NCI-H2196 treated with DMSO at 0.1 percent for 48 hours (cell line): ENCODE data around the gene ING1.
"Not testable (repeated sequence)": the region's sequence is repeated elsewhere in the genome, so short reads cannot be mapped to it uniquely, and the experiment has no call there.

Source experiments
- DNase-seq: peaks from one replicate; lab custom pipeline; 2025; ENCODE audit not compliant: unreplicated experiment; lab: John Stamatoyannopoulos, UW

Gene ING1

DNA sequence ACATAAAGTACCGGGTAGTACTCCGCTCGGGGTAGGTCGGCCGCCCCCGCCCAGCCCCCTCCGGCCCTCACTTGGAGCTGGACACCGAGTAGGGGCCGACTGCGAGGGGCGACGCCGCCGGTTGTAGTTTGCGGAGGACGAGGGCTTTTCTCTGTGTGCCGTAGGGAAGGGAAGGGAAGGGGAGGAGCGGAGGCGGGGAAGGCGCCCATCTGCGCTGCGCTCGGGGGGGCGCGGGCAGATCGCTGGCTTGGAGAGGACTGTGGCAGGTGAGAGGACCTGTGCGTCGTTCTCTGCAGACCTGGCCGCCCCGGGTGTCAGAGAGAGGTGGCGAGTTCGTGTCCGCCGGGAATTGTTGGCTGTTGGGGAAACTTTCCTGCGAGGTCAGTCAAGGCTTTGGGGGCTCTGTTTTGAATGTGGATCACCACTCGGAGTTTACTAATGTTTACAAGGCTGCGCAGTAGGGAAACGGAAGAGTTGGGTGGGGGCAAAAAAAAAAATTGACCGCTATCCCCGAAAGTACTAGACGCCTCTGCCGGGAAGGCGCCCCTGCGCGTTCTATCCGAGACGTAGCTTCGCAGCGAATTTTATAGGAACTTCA is 1.4 kb downstream of the ING1 start:
- DNase-seq = peak; percentile 31

DNA sequence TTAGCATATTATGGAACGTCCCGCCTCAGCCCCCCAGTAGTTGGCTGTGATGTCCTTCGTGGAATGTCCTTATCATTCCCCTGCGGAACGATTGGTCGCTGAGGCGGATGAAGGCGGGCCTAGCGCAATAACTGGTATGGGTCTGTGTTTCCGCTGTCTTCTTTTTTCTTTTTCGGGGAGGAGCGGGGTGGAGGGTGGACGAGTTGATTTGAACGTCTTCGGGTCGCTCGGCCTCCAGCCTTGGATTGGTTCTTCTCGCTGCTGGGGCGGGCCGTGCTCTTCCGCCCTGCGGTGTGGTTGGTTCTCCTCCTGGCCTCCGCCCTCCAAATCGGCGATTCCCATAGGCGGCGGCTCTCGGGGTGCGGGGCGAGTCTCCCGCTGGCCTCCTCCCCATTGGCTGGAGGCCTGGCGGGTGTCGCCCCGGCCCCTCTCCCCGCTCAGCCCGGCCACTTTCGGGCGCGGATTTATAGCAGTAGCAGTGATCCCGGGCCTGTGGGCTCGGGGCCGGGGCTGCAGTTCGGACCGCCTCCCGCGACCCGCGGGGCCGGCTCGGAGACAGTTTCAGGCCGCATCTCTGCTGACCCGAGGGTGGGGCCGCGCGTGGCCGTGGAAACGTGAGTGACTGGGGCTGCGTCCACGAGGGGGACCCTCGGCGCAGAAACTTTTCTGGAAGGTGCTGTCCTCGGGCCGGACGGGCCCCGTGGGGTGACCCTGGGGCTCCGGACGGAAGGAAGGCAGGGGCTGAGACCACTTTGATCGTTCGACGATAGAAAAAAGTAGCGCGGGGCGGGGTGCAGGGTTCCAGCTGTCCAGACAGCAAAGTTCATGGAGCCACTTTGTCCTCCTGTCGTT is 2.1 kb downstream of the ING1 start:
- DNase-seq = peak; percentile 89

DNA sequence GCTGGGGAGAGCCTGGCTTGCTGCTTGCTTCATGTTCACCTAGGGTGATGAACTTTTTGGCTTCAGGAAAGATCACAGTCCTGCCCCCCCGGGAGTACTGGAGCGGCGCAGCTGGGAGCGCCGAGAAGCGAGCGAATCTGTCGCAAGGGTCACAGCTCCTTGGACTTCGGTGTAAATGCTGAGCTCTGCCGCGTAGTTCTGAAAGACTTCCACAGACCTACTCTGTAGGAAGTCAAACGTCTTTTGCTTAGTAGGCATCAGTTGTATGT is 2.7 kb downstream of the ING1 start:
- DNase-seq = no peak

DNA sequence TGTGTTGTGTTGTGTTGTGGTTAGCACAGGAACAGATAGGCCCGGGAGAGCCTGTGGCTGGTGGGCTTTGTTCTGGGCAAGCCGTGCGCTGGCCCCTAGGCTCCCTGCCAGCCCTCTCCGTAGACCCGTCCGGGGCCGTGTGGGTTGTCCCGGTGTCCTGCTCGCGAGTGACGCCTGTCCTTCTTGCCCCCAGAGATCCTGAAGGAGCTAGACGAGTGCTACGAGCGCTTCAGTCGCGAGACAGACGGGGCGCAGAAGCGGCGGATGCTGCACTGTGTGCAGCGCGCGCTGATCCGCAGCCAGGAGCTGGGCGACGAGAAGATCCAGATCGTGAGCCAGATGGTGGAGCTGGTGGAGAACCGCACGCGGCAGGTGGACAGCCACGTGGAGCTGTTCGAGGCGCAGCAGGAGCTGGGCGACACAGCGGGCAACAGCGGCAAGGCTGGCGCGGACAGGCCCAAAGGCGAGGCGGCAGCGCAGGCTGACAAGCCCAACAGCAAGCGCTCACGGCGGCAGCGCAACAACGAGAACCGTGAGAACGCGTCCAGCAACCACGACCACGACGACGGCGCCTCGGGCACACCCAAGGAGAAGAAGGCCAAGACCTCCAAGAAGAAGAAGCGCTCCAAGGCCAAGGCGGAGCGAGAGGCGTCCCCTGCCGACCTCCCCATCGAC is 5.7 kb downstream of the ING1 start:
- DNase-seq = no peak

DNA sequence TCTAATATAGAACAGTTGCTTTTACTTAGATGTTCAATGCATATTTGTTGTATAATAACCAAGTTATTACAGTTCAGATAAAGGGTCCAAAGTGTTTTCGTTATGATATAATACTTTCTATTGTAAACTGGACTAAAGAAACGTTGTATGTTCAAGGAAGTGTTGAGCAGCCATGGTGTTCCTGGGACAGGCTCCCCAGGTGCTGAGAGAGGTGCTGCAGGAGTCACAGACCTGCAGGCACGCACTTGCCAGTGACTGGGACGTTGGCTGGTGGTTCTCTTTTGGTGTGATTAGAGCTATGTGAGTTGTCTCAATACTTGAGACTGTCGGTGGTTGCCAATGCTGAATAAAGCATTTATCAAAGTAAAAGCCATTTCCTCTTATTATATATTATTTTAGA is 9.5 kb downstream of the ING1 start:
- no peak for DNase-seq

DNA sequence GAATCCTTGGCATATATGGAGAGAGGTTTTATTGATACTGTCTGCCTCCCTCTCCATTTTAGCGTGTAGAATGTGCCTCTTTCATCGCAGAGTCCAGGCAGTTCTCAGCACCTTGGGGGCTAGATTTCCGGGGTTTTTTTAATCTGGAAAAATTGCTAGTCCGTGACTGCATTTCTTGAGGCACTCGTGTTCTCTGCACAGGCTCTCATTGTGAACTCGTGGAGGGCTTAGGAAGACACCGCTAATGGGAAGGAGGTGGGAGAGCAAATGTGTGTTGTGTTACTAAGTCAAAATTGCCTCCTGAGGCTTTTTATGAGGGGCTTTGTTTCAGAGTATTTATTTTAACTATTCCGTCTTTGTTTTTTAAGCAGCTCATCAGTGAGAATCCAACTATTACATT is 10.1 kb downstream of the ING1 start:
- no peak for DNase-seq

DNA sequence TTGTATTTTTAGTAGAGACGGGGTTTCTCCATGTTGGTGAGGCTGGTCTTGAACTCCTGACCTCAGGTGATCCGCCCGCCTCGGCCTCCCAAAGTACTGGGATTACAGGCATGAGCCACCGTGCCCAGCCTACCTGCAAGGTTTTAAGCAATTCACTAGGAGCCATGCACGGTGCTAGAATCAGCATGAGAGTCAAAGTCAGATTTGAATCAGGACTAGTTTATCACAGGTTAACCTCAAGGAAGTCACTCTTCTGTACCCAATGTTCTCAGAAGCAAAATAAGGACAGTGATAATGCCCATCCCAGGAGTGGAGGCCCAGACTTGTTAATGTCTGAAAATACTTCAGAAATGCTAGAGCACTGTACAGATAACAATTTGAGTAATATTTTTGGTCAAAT is 12.7 kb downstream of the ING1 start:
- DNase-seq = not testable (repeated sequence)

DNA sequence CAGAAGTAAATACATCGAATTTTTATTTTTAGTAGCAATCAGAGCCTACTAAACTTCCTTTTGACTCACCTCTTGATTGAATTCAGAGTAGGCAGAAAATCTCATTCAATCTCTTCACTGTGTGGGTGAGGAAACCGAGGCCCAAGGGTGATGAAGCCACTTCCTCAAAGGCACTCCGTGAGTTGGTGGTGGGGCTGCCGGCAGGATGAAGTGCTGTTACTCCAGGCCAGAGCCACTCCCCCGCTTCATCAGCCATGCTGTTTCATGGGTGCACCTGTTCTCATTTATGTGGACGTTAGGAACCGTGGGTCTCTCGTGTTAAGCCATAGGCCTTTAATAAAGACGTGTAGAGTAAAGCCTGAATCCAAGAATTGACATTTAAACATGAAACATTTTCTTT is 13.2 kb downstream of the ING1 start:
- DNase-seq = no peak

DNA sequence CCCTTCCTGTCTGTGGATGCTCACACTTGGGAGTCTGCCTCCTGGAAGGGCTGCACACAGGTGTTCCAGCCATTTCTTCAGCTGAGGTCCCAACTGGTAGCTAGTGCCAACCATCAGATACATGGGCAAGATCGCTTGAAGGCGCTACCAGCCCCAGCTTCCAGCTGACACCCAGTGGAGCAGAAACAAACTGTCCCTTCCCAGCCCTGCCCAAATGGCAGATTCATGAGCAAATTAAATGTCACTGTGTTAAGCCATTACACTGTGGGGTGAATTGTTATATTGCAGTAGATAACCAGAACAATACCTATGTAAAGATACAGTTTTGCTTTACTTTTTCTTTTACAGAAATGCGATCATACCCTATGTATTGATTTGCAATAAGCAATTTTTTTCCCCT is 17.6 kb downstream of the ING1 start:
- no peak for DNase-seq

DNA sequence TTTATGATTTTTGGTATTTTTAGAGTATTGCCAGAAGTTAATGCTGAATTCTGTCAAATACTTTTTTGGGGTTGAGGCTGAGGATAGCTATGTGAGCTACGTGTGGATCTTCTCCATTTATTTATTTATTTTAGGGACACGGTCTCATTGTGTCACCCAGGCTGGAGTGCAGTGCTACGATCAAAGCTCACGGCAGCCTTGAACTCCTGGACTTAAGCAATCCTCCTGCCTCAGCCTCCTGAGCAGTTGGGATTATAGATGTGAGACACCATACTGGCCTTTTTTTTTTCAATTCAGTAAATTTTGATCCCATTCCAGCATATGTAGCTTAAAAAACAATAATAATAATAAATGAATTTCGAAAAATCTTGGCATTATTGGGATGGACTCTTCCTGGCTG is 21.1 kb downstream of the ING1 start:
- no peak for DNase-seq

DNA sequence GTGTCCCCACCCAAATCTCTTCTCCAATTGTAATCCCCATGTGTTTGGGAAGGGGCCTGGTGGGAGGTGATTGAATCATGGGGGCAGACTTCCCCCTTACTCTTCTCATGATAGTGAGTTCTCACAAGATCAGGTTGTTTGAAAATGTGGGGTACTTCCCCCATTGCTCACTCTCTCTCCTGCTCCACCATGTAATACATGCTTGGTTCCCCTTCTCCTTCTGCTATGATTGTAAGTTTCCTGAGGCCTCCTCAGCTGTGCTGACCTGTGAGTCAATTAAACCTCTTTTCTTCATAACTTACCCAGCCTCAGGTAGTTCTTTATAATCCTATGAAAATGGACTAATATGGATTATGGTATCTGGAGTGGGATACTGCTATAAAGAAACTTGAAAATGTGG is 24.1 kb downstream of the ING1 start:
- DNase-seq = no peak

DNA sequence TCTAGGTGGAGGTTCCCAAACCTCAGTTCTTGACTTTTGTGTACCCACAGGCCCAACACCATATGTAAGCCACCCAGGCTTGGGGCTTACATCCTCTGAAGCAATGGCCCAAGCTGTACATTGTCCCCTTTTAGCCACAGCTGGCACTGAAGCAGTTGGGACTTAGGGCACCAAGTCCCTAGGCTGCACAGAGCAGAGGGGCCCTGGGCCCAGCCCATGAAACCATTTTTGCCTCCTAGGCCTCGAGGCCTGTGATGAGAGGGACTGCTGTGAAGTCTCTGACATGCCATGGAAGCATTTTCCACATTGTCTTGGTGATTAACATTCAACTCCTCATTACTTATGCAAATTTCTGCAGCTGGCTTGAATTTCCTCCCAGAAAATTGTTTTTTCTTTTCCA is 30.2 kb downstream of the ING1 start:
- DNase-seq = no peak

DNA sequence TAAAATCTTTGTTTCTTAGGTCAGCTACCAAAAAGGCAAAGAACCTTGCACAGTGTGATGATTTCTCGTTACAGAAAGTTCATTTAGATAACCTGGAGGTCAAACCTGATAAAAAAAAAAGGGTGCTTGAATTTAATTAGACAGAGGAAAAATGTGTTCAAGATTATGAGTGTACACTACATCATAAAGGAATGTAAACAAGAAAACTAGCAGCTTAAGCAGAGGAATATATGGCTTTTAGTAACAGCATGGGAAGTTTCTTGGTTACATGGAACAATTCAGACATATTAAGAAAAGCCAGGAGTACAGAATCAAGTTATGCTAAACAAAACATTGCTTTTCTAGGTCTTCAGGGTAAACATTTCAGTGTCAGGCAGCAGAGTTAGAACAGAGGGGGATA is 32.9 kb downstream of the ING1 start:
- DNase-seq = no peak

DNA sequence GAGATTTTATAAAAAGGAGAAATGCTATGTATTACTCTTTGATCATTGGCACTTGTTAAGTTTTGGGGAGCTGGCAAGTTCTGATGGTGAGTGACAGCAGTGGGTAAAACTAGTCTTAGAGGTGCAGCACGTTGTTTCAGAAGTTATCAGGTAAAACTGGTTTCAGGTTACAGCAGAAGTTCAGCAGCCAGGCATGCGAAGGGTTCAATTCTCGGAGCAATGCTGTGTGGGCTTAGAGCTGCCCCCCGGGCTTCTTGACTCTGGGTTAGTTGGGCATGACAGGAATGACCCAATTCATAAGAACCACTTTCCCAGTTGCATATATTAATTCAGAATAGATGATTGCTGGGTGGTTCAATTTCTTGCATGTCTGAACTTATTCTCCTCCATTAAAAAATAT is 34.8 kb downstream of the ING1 start:
- no peak for DNase-seq

DNA sequence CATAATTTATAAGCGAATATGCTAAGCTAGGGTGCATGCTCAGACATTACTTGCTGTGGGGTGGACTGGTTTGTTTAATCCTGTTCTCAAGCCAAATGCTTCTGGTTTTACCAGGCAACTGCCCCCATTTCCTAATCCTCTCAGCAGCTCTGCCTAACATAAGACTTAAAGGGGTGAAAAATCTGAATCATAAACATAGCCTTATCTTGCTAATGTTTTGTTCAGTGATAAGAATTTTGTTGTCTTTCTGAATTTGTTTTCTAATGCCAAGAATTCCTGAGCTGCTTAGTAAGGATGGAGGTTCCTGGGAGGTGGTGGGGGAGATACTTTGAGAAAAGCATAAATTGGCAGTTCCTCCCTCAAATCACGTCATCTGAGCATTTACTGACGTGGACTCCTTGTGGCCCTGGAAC is 42.7 kb downstream of the ING1 start:
- DNase-seq = no peak

DNA sequence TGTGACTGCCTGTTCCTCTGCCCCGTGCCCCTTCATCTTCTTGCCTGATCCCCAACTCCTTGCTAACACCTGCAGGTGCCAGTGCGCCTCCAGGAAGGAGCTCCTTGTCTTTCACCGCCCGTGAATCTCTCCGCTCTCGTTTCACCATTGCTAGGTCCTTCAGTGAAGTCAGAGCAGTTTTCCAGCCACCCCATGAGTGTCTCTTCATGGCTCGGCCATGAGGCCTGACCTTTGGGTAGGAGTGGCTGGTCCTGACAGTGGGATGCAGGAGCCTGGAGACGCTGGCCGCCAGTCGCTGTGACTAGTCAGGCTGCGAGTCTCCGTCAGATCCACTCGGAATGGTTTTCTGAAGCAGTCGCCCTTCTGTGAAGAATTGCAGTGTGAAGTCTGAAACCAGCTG is 43.8 kb downstream of the ING1 start:
- no peak for DNase-seq

DNA sequence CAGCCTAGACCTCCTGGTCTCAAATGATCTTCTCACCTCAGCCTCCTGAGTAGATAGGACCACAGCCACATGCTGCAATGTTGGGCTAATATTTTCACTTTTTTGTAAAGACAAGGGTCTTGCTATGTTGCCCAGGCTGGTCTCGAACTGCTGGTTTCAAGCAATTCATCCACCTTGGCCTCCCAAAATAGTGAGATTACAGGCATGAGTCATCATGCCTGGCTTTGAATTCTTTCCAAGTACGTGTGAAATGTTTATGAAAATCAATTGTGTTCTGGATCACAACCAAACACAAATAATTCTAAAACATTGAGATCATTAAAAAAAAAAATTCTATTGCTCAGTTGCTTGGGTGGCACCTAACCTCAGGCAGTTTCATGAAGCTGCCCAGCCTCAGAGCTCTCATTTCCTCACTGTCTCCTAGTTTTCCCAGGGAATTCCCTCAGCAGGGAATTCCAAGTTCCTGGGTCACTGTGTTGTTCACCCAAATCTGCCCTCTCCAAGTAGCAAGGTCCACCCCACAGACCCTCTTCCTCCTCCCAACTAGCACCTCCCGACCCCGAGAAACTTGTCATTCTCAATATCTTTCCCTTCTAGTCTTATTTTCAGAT is 44.8 kb downstream of the ING1 start:
- DNase-seq = no peak

DNA sequence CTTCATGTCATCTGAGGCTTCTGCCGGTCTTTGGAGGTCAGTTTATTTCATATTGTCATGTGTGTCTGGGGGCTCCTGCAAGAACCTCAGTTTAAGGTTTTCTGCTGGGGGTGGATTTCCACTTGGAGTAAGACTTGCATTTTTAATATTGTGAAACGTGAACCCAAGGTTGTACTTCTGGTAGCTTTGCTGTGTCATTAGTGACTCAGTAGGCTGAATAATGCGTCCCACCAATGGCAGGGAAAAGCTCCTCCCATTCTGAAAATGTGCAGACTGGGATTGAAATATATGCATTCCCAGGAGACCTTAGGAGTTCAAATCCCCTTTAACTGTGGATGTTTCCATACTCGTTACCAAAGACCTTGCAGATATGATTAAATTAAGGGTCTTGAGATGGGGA is 46.2 kb downstream of the ING1 start:
- no peak for DNase-seq

DNA sequence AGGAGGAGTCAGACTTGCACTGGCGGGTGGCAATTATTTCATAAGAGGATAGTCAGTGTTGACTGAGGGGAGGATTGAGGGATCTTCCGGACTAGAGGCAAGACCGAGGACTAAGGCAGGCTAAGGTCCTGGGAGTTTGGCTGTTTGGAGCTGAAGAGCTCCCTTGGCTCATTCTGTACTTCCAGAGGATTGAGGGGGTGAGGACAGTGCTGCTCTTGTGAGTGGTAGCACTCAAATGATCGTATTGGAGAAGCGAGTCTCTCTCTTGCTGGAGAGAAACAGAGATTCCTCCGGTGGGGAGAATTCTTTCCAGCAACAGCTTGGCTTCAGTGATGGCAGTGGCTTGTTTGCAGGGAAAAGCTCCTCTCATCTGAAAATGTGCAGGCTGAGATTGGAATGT is 47.1 kb downstream of the ING1 start:
- DNase-seq = no peak

DNA sequence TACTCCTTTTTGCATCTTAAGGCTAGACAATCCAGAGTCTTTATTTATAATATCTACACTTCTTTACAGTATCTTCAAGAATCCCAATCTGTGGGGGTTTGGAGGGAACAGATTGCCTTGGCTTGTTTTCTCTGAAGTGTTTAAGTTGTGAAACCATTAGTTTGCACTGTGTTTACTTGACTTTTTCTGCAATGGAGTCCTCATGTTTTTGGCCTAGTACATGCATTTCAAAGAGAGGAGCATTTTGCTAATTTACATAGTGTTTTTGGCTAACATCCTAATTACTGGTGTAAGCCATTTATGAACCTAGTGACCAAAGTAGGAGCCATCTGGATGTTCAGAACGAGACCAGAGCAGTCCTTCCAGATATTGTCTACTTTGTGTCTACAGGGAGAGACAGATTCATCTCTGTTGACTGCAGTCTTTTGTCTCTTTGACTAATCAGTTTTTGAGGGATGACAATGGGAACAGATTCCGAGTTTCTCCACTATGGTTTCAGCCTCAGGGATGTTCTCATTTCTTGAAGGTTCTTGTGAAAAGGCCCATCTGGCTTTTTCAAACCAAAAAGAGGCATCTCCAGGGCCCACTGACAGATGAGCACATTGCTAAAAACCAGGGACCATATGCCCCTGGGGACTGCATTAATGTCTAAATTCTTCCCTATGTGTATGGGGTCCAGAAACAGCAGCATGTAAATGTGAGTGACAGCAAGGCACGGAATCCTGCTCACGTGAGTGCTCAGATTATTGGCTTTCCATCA is 53.4 kb downstream of the ING1 start:
- no peak for DNase-seq

DNA sequence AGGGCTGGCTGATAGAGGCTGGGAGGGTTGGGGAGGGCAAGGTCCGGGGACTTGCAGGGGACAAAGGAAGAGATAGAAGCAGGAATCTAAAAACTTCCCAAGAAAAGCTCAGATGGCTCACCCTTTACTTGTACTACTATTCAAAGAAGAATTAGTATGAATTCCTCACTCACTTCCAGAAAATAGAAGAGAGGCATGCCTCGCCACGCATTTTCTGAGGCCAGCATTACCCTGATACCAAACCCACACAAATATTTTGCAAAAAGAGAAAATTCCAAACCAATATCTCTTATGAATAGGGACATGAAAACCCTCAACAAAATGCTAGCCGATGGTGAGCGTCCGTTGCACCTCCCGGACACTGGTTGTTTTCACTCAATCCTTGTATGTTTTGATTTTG is 54.0 kb downstream of the ING1 start:
- DNase-seq = no peak
